Testis (tissue), 2 donors: ENCODE data around the gene ABLIM3.

Experiments used
- CTCF ChIP-seq, 3 experiments: fragments of 450-650 bp in 2 of 3; fragments of 200-600 bp in 1 of 3; sonication (generic) in 1 of 3; IDR thresholded peaks; one replicate each; pipeline ENCODE4 v1.5.1; 2016 to 2019; ENCODE audit warnings: antibody characterized with exemption in 3 of 3, mild to moderate bottlenecking in 2 of 3, moderate library complexity in 1 of 3
- POLR2A ChIP-seq: fragments of 450-650 bp; IDR thresholded peaks from one replicate; pipeline ENCODE4 v1.6.1; 2017; ENCODE audit warnings: antibody characterized with exemption, mild to moderate bottlenecking, moderate library complexity

- TF ChIP-seq POLR2A = no peak
- no peak for TF ChIP-seq CTCF (IDR thresholded peaks at IDR 0.05)
These were observed 131.9 kb downstream of the ABLIM3 start for GRCh38 chr5:149273237-149273636.
